Measurements from ENCODE around the gene CR2.

CR2 gene

GRCh38 chr1:207453710-207454045 lies 450 bp upstream of the CR2 start:
- no peak for DNase-seq

- no peak for DNase-seq
These were observed 1.1 kb downstream of the CR2 start for GRCh38 chr1:207455183-207455754.

- DNase-seq: no peak
These were observed 4.3 kb downstream of the CR2 start for GRCh38 chr1:207458414-207458813.

- DNase-seq: no peak
These were observed 4.9 kb downstream of the CR2 start for GRCh38 chr1:207459008-207459407.

GRCh38 chr1:207461649-207462048 lies 7.5 kb downstream of the CR2 start:
- DNase-seq: no peak

GRCh38 chr1:207462535-207462934 lies 8.4 kb downstream of the CR2 start:
- DNase-seq: no peak

- DNase-seq: no peak
These were observed 8.9 kb downstream of the CR2 start for GRCh38 chr1:207463021-207463420.

- no peak for DNase-seq
These were observed 9.4 kb downstream of the CR2 start for GRCh38 chr1:207463571-207463970.

GRCh38 chr1:207470927-207471326 lies 16.8 kb downstream of the CR2 start:
- no peak for DNase-seq

- peak; percentile 37 for DNase-seq
These were observed 20.1 kb downstream of the CR2 start for GRCh38 chr1:207474210-207474609.

- DNase-seq: no peak
These were observed 32.1 kb downstream of the CR2 start for GRCh38 chr1:207486198-207486597.

- DNase-seq: no peak
These were observed 33.5 kb downstream of the CR2 start for GRCh38 chr1:207487636-207488035.

GRCh38 chr1:207493212-207493611 lies 39.1 kb downstream of the CR2 start:
- no peak for DNase-seq

- DNase-seq: no peak
These were observed 40.0 kb downstream of the CR2 start for GRCh38 chr1:207494171-207494570.

- DNase-seq: peak; percentile 64
These were observed 41.2 kb downstream of the CR2 start for GRCh38 chr1:207495281-207495680.

GRCh38 chr1:207495801-207496792 lies 42.0 kb downstream of the CR2 start, which contains the start of gene CR1:
Gene CR1, plus strand, starts transcription at chr1:207496157. Its CDS starts 111 bp downstream, at chr1:207496268.
- peak; percentile 81 for DNase-seq

GRCh38 chr1:207497941-207498340 lies 43.8 kb downstream of the CR2 start:
- DNase-seq: peak; percentile 38

- peak; percentile 92 for DNase-seq
These were observed 45.4 kb downstream of the CR2 start for GRCh38 chr1:207499573-207499972.

GRCh38 chr1:207500306-207500705 lies 46.2 kb downstream of the CR2 start:
- peak; percentile 26 for DNase-seq

GRCh38 chr1:207501071-207501470 lies 46.9 kb downstream of the CR2 start:
- no peak for DNase-seq

- no peak for DNase-seq
These were observed 48.6 kb downstream of the CR2 start for GRCh38 chr1:207502726-207503125.

- peak; percentile 25 for DNase-seq
These were observed 49.8 kb downstream of the CR2 start for GRCh38 chr1:207503950-207504349.

GRCh38 chr1:207504438-207504837 lies 50.3 kb downstream of the CR2 start:
- DNase-seq: no peak

- no peak for DNase-seq
These were observed 56.3 kb downstream of the CR2 start for GRCh38 chr1:207510444-207510843.

Data from hematopoietic multipotent progenitor cell treated with erythropoietin and hydrocortisone succinate and interleukin-3 and kit ligand, for 4 days (in vitro differentiated cells).